IPS DF 19.7 (cell line): ENCODE measurements around the gene TMEM82.

Source experiments
- DNase-seq: peaks from one replicate; pipeline ENCODE4 v3.0.0-alpha.2; 2013; ENCODE audit warnings: low read depth, low spot score

The TMEM82 gene

DNA sequence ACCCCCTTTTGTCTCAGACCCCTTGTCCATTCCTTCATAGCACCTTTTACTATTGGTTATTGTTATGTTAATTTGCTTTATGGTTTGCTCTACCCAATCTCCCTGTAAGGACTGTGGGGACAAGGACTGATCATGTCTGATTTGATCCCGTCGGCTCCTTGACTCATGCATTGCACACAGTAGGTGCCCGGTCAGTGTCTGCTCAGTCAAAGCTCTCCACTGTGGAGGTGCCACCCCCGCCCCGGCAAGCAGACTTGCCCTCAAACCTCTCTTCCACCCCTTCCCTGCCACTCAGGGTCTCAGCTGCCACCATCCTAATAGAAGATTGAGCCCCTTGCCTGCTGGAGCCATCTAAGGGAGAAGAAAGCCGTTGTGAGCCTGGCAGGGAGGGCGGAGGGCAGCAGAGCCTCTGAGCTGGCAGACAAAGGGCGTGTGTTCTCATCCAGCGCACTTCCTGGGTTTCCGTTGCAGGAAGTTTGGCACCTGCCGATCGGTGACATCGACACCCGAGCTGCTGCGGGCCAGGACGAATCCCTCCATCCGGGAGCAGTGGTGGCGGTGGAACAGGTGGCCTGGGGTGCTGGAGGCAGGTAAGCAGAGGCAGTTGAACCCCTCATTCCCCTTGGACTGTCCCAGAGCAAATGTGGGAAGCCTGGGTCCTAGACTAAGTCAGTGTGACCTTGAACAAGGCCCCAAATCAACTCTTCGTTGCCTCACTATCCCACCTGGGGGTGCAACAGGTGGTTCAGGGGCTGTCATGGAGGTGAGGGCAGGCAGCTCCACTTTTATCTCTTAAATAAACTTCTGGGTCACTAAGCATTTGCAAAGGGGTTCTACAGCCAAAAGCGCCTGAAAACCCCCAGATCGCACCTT is 14.1 kb downstream of the TMEM82 start:
- no peak for DNase-seq

- no peak for DNase-seq
These were observed 14.8 kb downstream of the TMEM82 start for GRCh38 chr1:15757016-15757543.

GRCh38 chr1:15757575-15758342 is 15.5 kb downstream of the TMEM82 start:
- DNase-seq: no peak

- no peak for DNase-seq
These were observed 16.1 kb downstream of the TMEM82 start, which contains the start of gene FBLIM1 for GRCh38 chr1:15758343-15758931. TSS of gene FBLIM1 (plus strand) at chr1:15758795. CDS start at chr1:15764984, 6,189 bp downstream.

DNA sequence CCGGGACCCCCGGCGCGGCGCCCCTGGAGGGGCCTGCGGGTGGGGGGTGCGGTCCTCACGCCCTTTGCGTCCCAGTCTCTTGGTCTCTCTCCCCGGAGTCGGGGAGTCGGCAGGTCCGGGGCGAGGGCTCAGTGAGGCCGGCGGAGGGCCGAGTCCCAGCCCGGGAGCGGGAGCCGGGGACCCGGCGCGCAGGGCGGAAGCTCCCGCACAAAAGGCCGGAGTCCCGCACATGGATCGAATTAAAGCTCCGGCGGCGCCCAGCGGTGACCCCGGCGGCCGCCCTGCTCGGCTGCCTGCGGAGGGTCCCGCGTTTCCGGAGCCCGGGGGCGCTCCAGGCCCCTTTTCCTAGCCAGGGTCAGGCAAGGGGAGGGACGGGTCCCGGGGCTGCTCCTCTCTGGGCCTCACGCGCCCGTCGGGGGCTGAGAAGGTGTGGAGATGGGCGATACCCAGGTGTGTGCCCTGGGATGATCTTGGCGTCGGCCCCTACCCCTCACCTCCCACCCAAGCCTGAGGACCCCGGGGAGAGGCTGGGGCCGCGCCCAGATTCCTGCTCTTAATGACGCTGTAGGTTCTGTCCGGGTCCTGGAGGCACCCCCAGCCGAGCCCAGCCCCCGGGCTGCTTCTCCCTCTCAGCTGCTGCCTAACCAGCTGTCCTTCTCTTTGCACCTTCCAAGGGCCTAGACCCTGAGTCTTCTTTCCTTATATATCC is 16.8 kb downstream of the TMEM82 start:
- no peak for DNase-seq

DNA sequence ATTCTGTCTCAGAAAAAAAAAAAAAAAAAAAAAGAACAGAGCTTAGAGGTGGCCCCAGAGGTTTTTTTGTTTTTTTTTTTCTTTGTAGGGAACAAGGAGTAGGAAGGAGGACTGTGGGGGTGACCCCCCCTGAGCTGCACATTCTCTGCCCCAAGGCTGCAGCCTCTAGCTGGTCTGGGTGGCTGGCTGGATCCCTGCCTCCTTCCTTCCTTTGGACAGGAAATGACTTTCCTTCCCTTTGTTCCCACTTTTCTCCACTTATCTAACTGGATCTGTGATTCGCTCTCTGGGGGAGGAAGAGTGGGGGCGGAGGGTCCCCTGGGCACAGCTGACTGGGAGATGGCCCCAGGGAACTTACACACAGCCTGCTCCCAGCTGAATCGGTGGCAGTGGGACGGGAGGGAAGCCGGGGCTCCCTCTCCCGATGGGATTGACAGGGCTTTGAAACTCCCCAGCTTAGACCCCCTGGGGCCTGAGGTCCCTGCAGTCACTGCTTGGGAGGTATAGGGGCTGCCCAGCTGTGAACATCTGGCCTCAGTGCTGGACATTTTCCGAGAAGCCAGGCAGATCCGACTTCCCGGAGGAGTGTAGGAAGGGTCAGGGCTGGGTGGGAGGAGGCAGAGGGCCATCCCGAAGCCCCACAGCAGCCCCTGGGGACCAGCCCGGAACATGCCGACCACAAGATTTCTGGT is 18.4 kb downstream of the TMEM82 start:
- DNase-seq: no peak

DNA sequence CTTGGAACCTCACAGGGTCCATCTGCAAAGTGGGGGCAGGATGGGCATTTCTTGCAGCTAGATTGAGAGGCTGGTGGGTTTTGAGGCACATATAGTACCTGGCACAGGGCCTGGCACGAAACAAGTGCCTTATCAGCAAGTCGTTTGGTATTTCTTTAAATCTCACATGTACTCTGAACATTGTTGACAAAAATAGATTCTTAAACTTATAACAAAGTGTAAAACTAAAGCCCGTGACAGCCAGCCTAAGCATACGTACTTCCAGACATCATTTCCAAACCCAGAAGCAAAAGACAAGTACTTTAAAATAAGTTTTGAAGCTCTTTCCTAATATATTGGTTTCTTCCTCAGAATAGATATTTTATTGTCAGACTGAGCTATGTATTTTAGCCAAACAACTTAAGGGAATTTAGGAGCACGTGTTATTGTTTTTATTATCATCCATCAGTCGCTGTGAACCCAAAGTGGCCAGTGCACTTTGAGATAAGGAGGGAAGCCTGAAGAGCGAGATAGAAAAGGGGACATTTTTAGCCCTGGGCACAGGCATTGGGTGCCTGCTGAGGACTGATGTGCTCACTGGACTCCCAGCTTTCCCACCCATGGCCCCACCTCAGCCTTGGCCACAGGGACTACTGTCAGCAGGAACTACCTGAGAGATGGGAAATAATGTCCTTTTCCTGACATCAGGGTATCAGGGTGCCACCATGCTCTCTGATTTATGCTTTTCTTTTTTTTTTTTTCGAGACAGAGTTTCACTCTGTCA is 19.2 kb downstream of the TMEM82 start:
- DNase-seq: no peak

- DNase-seq: no peak
These were observed 20.2 kb downstream of the TMEM82 start for GRCh38 chr1:15762546-15762945.

DNA sequence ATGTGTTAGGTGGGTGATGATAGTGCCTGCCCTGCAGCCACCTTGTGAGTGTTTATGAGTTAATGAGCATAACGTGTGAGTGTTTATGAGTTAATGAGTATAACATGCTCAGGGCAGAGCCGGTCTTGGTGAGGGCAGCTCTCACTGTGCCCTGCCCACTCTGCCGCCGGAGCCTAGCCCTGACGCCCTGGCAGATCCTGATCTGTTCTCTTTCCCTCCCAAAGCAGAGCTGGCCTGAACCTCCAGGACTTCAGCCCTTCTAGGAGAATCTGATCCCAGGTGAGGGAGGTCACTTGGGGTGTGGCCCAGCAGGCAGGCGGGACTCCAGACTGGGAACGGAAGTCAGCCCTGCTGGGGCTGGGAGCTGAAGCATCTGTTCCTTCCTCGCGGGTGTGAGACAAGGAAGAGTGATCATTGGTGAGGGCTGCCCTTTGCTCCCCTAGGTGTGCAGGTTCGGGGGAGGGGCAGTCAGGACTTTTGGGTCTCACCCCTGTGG is 22.0 kb downstream of the TMEM82 start:
- DNase-seq: no peak

DNA sequence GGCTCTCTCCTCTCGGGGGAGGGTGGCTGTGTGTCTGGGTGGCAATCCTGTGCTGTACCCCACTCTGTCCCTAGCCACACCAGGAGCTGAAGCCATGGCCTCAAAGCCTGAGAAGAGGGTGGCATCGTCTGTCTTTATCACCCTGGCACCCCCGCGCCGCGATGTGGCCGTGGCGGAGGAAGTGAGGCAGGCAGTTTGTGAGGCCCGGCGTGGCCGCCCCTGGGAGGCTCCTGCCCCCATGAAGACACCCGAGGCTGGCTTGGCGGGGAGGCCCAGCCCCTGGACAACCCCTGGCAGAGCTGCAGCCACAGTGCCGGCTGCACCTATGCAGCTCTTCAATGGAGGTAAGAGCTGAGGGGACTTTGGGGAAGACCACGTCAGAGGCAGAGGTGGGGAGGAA is 22.6 kb downstream of the TMEM82 start:
- DNase-seq: no peak

DNA sequence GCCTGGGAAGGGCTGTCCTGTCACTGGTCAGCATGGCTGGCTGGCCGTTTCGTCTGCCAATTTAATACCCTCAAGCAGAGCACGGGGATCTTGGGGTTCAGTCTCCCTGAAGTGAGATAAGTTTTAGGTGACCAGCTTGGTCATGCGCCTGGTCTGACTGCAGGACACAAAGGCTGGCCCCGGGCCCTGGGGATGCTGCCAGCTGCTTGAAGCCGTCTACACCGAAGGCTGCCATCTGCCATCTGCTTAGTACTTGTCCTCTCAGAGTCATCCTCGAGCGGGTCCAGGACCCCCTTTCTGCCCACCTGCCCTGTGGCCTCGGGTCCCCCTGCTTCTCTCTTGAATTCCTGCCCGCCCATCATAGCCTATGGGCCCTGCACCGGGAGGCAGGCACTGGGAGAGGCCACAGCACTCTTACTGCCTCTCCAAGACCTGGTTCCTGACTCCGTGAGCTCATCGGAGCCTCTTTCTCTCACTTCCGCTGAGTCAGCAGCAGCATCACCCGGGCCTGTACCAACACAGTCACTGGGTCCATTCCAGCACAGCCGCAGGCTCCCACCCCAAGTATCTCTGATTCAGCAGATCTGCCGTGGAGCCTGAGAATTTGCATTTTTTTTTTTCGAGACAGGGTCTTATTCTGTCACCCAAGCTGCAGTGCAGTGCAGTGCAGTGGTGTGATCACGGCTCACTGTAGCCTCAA is 23.3 kb downstream of the TMEM82 start:
- no peak for DNase-seq

GRCh38 chr1:15767941-15768340 is 25.6 kb downstream of the TMEM82 start:
- no peak for DNase-seq

- DNase-seq: no peak
These were observed 26.1 kb downstream of the TMEM82 start for GRCh38 chr1:15768388-15768787.

DNA sequence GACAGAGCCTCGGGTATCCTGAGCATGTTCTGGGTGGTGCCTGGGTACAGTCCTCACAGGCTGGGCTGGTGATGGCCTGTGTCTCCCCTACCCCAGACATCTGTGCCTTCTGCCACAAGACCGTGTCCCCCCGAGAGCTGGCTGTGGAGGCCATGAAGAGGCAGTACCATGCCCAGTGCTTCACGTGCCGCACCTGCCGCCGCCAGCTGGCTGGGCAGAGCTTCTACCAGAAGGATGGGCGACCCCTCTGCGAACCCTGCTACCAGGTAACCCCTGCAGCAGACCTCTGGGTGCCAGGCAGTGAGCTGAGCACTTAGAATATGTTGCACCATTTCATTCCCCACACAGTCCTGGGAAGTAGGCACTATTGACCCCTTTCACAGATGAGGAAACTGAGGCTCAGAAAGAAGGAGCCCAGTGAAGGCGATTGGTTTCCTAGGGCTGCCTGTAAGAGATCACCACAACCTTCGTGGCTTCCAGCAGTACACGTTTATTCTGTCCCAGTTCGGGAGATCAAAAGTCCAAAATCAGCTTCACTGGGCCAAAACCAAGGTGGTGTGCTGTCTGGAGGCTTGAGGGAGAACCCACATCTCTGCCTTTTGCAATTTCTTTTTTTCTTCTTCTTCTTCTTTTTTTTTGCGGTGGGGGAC is 28.1 kb downstream of the TMEM82 start:
- DNase-seq: no peak

- DNase-seq: no peak
These were observed 29.7 kb downstream of the TMEM82 start for GRCh38 chr1:15771836-15772515.

DNA sequence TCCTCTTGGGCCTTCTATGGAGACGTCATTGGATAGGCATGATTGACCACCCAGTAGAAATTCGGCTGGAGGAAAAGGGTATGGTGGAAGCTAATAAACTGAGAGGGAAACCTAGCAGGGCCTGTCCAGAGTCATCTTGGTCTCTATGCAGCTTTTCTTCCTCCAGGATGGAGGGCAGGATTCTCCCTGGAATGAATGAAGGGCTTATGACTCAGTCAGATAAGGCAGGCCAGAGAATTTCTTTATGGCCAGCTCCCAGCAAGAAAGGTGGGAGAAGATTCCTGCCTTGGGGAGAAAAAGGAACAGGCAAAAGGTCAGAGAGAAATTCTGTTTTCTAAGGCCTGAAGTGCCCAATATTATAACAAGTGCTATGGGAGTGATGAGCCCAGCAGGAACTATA is 33.4 kb downstream of the TMEM82 start:
- DNase-seq: no peak

GRCh38 chr1:15777909-15778707 is 35.8 kb downstream of the TMEM82 start:
- DNase-seq: no peak
